Glomerular visceral epithelial cell (primary cell): Measurements from ENCODE around the gene MAGEB6.
"Not testable (repeated sequence)": the region's sequence is repeated elsewhere in the genome, so short reads cannot be mapped to it uniquely, and the experiment has no call there.

ENCODE experiments used
- DNase-seq: peaks from one replicate; pipeline ENCODE4 v3.0.0-alpha.2; 2016; ENCODE audit errors: extremely low spot score

Gene MAGEB6, protein sequence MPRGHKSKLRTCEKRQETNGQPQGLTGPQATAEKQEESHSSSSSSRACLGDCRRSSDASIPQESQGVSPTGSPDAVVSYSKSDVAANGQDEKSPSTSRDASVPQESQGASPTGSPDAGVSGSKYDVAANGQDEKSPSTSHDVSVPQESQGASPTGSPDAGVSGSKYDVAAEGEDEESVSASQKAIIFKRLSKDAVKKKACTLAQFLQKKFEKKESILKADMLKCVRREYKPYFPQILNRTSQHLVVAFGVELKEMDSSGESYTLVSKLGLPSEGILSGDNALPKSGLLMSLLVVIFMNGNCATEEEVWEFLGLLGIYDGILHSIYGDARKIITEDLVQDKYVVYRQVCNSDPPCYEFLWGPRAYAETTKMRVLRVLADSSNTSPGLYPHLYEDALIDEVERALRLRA

DNA sequence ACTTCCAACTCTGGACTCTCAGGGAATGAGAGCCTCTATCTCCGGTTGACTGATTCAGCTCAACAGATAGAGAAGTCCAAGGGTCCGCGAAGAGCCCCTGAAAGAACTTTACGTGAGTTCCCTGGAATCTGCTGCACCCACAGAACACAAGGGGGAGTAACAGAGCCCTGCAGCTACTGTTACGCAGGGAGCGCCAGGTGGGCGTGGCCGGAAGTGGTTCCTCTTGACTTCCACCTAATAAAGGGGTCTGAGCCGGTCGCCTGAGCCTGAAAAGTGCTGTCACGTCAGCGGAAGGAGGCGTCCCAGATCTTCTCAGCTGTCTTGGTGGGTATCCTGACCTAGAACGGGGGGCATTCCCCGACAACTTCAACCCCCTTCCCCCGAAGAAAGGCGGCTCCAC lies at the start of gene MAGEB6:
Gene MAGEB6 (plus strand): TSS at position 237 of the 400 bp plus-strand sequence. CDS start 1,407 bp downstream, outside the sequence.
- no peak for DNase-seq

DNA sequence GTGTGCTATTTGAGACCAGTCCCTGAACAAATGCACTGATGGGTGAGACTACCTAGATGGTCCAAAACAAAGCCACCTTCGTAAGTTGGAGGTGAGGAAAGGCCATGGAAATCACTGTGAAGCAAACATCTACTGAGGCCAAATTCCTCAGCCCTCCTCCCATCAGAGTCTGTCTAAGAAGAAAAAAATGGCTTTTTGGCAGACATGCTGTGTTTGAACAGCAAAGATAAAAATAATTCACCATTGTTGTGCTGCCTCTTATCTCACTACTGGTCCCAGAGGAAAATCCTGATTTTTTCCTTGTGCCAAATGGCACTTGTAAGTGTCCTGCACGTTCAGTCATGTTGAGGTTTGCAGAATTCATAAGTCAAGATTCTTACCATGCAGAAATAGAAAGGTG lies 46.2 kb upstream of the MAGEB6 start:
- no peak for DNase-seq

DNA sequence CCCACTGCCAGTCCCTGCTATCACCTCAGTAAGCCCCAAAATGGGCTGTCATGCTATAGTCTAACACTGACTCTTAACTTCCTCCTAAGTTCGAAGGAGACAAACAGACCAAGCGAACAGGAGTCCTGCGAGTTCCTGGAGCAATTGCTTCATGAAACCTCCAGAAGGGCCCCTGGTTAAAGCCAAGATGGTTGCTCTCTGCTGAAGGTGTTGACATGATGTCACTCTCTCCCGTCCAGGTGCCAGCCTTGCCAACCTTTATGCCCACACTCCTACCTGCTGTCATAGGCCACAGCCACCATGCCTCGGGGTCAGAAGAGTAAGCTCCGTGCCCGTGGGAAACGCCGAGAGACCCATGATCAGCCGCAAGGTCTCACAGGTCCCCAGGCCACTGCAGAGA lies 31.9 kb upstream of the MAGEB6 start, which contains the start of gene MAGEB6B:
Gene MAGEB6B (plus strand): TSS at position 301 of the 400 bp plus-strand sequence. CDS start 0 bp downstream, at position 301.
- DNase-seq: no peak

DNA sequence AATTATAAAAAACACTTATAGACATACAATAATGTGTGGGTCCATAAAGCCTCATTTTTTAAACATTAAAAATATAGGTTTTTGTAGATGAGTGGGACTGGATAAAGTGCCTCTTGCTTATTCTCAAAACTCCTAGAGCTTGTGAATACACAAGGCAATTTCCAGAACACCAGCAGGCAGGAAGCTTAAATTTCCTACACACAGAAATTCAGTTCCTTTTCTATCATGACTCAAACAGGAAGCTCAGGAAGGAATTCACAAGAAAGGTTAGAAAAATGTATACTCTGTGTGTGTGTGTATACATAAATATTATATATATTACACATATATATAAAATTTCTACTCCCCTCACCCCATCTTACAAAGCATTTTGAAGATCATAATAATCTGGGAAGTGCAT lies 11.3 kb downstream of the MAGEB6 start:
- DNase-seq: no peak

DNA sequence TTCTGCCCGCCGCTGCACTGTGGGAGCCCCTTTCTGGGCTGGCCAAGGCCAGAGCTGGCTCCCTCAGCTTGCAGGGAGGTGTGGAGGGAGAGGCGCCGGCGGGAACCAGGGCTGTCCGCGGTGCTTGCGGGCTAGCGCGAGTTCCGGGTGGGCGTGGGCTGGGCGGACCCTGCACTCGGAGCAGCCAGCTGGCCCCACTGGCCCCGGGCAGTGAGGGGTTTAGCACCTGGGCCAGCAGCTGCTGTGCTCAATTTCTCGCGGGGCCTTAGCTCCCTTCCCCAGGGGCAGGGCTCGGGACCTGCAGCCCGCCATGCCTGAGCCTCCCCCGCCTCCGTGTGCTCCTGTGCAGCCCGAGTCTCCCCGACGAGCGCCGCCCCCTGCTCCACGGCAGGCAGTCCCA lies 12.5 kb downstream of the MAGEB6 start:
- DNase-seq: not testable (repeated sequence)

DNA sequence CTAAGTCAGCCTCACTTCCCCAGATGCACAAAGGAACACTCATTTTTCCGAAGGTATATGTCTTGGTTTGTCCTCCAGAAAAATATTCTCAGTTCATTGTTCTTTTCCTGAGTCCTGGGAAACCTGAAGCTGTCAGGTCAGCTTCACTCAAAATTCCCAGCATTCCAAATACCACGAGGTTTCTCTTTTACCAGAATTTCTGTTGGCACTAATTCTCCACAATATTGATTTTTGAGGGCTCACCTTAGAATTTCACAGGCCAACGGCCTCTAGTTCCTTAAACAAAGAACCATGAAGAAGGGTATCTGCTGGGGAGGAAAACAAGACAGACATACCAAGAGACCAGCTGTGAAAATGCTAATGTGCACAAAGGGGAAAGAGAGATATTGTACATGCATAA lies 15.8 kb downstream of the MAGEB6 start:
- DNase-seq: no peak

DNA sequence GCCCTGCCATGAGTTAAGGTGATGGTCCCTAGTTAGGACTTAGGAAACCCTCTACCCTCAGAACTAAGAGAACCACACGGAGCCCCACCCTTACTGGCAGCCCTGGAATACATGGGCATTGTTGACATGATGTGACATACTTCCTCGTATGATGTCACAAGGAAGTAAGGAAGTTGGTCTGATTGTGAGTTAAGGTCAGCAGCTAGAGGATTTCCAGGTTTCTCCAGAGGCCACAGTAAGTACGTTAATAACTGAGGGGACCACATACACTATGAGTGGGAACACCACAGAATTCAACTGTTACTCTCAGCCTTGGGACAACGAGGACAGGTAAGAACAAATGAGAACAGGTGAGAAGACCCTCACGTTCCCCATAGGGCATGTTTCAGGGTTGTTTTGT lies 23.6 kb downstream of the MAGEB6 start, which contains the start of gene MAGEB5:
Gene MAGEB5 (plus strand): TSS at position 301 of the 400 bp plus-strand sequence. CDS start 1,133 bp downstream, outside the sequence.
- no peak for DNase-seq

DNA sequence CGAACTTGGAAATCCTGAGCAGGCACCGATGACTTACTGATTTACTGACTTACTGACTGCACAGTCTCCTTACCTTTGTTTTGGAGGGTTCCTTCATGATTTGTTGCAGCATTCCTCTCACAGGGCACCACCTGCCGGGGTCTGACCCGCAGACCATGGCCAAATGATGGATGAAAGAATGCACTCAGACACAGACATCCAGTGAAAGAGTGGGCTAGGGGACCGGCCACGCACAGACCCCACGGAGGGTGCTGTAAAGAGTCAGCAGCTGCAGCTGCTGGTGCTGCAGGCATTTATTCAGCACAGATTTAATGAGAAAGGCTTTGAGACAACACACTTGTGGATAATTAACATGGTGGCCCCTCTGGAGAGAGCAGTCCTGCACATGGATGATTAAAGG lies 27.1 kb downstream of the MAGEB6 start:
- DNase-seq: no peak

DNA sequence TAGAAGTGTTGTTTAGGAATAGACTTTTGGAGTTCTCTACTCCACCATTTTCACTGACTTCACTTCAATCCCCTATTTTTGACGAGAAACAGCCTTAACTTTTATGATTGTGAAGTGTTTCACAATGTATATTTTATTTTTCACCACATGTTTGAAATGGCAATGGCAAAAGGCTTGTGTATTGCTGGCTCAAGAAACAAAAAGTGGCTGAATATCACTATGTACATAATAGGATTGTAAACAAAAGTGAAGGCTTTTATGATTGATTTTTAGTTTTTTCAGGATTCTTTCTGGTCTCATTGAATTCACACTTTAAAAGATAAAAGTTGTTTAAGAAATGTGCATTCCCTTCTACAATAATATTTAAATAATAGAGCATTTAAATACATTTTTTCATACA lies 41.9 kb downstream of the MAGEB6 start:
- no peak for DNase-seq
